Measurements from ENCODE around the gene PPP6R2. TPM values are rescaled to one million over a fixed set of nuclear protein-coding genes. Genes with fewer than 3 reads are reported as not detected.

PPP6R2 gene
- total RNA-seq, 6 experiments from 2014 or later: 41.9 to 47.0 (median 43.6) TPM

DNA sequence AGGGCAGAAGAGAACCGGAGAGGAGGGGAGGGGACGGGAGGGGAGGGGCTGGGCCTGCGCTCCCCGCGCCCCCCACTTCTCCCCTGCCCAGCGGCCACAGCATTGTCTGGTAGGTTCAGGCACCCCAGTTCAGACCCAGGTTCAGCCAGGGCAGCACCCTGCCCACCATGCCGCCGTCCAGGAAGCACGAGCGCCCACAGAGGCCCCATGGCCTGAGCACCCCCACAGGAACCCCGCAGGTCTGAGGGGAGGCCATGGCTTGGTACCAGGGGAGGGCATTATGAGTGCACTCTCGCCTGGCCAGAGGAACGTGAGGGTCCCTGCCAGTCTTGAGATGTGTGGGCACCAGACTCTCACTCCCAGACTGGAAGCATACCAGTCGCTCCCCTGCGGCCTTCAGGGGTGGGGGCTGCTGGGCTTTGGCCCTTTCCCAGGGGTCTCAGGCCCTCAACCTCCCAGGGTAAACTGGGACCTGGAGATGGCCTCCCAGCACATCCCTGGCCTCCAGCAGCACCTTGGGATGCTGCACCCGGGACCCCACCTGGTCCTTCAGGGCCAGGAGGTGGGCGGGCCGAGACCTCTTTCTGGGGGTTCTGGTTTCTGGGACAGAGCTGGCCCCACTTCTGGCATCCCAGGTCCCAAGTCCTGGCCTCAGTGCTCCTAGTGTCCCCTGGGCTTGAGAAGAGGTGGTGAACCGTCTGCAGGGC is 35.1 kb upstream of the PPP6R2 start:
- Mint-ChIP-seq H3K4me3 (peak overlapping the region; percentile 54), H3K27ac (peak overlapping the region; percentile 93)

DNA sequence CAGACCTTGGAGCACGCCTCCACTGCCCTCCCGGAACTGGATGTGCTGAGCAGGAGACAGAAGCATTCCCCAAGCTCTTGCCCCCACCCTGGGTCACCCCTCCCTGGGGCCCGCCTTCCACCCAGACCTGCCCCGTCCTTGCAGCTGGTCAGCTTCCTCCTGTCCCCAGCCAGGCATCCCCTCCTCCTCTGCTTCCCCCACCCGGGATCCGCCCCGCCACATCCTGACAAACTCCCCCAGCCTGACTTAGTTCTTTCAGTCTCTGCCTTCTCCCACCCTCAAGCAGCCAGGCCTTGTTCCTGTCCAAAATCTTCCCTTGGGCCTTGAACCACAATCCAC is 34.6 kb upstream of the PPP6R2 start:
- Mint-ChIP-seq H3K27ac (peak overlapping the region; percentile 93), H3K4me3 (peak overlapping the region; percentile 54), H3K27me3 (ENCODE audit: insufficient read depth) (peaks cover 4% of the 10 kb centered on the region), H3K36me3 (ENCODE audit: low read depth) (no peaks in the 10 kb centered on the region), H3K4me1 (ENCODE audit: low read depth) (peaks cover 29% of the 10 kb centered on the region), H3K9me3 (no peaks in the 10 kb centered on the region)
- peak; percentile 69 for DNase-seq
- TF ChIP-seq, protein P1, sequence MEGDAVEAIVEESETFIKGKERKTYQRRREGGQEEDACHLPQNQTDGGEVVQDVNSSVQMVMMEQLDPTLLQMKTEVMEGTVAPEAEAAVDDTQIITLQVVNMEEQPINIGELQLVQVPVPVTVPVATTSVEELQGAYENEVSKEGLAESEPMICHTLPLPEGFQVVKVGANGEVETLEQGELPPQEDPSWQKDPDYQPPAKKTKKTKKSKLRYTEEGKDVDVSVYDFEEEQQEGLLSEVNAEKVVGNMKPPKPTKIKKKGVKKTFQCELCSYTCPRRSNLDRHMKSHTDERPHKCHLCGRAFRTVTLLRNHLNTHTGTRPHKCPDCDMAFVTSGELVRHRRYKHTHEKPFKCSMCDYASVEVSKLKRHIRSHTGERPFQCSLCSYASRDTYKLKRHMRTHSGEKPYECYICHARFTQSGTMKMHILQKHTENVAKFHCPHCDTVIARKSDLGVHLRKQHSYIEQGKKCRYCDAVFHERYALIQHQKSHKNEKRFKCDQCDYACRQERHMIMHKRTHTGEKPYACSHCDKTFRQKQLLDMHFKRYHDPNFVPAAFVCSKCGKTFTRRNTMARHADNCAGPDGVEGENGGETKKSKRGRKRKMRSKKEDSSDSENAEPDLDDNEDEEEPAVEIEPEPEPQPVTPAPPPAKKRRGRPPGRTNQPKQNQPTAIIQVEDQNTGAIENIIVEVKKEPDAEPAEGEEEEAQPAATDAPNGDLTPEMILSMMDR (IDR thresholded peaks at IDR 0.05): no peak

More for the DNA sequence above, 35.1 kb upstream of the PPP6R2 start:
- Mint-ChIP-seq H3K4me1 (ENCODE audit: low read depth) (peaks cover 34% of the 10 kb centered on the region), H3K27me3 (ENCODE audit: insufficient read depth) (peaks cover 4% of the 10 kb centered on the region), H3K36me3 (ENCODE audit: low read depth) (no peaks in the 10 kb centered on the region), H3K9me3 (no peaks in the 10 kb centered on the region)
- TF ChIP-seq, protein P1 (IDR thresholded peaks at IDR 0.05): no peak
- no peak for DNase-seq

DNA sequence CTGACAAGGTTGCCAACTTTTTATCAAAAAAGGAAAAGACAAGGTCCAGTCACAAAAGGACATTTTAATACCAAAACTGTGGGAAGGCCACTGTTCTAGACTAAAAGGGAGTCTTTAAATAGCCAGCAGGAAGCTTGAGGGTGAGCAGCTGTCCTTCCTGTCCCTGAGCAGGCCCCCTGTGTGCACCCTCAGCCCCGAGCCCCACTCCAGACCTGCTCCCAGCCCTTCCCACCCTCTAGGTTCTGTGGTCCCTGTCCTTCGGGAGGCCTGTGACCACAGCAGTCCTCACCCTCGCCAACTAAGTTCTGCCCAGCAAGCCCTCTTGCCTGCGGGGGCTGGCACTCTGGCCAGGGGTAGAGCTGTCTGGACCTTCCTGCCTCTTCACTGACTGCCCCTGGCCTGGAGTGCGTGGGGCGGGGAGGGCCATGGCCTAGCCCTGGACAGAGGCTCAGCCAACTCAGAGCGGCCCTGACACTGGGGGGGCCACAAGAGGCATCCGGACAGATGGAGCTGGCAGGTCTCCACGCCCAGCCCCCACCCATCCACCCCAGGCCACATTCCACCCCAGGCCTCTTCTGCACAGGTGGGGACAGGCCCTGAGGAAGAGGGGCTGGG is 34.0 kb upstream of the PPP6R2 start:
- peak overlapping the region; percentile 54 for H3K4me3 Mint-ChIP-seq

DNA sequence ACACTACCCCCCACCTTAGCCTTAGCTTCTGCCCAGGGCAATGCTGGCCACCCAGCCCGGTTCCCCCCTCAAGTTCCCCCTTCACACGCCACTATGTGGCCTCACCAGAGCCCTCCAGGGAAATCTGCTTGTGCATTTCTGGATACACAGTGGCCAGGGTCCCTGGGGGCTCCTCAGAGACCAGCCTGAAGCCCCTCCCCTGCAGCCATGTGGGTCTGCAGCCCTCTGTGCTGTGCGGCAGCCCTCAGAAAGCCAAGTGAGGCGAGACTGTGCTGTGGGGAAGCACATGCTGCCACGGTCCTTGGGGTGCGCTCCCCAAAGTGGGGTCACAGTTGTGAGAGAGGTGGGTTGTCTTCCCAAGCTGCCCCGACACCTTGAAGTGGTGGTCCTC is 33.5 kb upstream of the PPP6R2 start:
- no peak overlapping the region for H3K4me3 Mint-ChIP-seq
- H3K27me3 Mint-ChIP-seq (ENCODE audit: insufficient read depth): no peaks in the 10 kb centered on the region; the same call in 1 of the 2 replicates
- no peaks in the 10 kb centered on the region for H3K9me3 Mint-ChIP-seq
- no peaks in the 10 kb centered on the region for H3K36me3 Mint-ChIP-seq (ENCODE audit: low read depth)
- H3K4me1 Mint-ChIP-seq (ENCODE audit: low read depth): peaks cover 19% of the 10 kb centered on the region
- no peak for DNase-seq
- TF ChIP-seq, protein P1 (IDR thresholded peaks at IDR 0.05): no peak
- no peak overlapping the region; the same call in 1 of the 2 replicates for H3K27ac Mint-ChIP-seq

More for the DNA sequence above, 34.0 kb upstream of the PPP6R2 start:
- peaks cover 24% of the 10 kb centered on the region for H3K4me1 Mint-ChIP-seq (ENCODE audit: low read depth)
- no peaks in the 10 kb centered on the region for H3K9me3 Mint-ChIP-seq
- no peak for DNase-seq
- TF ChIP-seq, protein P1 (IDR thresholded peaks at IDR 0.05): no peak
- peak overlapping the region; percentile 93 for H3K27ac Mint-ChIP-seq
- H3K36me3 Mint-ChIP-seq (ENCODE audit: low read depth): no peaks in the 10 kb centered on the region
- peaks cover 3% of the 10 kb centered on the region for H3K27me3 Mint-ChIP-seq (ENCODE audit: insufficient read depth)

DNA sequence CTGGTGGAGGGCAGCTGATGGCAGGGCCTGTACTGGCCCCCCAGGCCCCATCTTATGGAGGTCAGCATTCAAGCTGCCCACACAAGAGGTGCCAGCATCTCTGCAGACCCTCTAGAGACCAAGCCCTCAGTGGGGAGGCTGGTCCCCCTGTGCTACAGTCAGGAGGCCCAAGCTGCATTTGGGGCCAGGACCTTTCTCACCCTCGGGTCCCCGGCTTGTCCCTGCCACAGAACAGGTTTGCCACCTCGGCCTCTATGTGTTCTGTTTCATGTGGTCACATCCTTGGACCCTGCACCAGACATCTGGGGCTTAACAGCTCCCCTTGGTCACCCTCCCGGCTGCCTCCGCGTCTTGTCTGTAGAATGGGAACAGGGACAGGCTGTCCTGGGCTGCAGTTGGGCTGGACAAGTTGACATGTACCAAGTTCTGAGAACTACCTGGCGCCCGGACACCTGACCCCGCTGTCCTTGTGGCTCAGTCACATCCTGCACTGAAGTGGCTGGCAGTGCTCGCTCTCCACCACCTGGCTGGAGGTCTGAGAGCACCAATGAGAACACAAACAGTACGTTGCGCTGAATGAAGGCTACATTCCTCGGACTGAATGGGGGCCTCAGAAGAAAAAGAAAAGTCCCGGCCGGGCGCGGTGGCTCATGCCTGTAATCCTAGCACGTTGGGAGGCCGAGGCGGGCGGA is 33.0 kb upstream of the PPP6R2 start:
- H3K4me1 Mint-ChIP-seq (ENCODE audit: low read depth): peaks cover 13% of the 10 kb centered on the region
- no peak for DNase-seq
- H3K27me3 Mint-ChIP-seq (ENCODE audit: insufficient read depth): no peaks in the 10 kb centered on the region; the same call in none of the 2 replicates
- TF ChIP-seq, protein P1 (IDR thresholded peaks at IDR 0.05): no peak
- H3K9me3 Mint-ChIP-seq: no peaks in the 10 kb centered on the region
- H3K4me3 Mint-ChIP-seq: no peak overlapping the region
- no peaks in the 10 kb centered on the region for H3K36me3 Mint-ChIP-seq (ENCODE audit: low read depth)
- no peak overlapping the region for H3K27ac Mint-ChIP-seq
